AG08396 (cell line): ENCODE measurements around the gene PHF21A.
"Not testable (repeated sequence)": the region's sequence is repeated elsewhere in the genome, so short reads cannot be mapped to it uniquely, and the experiment has no call there.

Experiments used
- DNase-seq: peaks from one replicate; pipeline ENCODE4 v3.0.0; 2012; ENCODE audit warnings: low spot score, mixed read lengths

PHF21A gene

DNA sequence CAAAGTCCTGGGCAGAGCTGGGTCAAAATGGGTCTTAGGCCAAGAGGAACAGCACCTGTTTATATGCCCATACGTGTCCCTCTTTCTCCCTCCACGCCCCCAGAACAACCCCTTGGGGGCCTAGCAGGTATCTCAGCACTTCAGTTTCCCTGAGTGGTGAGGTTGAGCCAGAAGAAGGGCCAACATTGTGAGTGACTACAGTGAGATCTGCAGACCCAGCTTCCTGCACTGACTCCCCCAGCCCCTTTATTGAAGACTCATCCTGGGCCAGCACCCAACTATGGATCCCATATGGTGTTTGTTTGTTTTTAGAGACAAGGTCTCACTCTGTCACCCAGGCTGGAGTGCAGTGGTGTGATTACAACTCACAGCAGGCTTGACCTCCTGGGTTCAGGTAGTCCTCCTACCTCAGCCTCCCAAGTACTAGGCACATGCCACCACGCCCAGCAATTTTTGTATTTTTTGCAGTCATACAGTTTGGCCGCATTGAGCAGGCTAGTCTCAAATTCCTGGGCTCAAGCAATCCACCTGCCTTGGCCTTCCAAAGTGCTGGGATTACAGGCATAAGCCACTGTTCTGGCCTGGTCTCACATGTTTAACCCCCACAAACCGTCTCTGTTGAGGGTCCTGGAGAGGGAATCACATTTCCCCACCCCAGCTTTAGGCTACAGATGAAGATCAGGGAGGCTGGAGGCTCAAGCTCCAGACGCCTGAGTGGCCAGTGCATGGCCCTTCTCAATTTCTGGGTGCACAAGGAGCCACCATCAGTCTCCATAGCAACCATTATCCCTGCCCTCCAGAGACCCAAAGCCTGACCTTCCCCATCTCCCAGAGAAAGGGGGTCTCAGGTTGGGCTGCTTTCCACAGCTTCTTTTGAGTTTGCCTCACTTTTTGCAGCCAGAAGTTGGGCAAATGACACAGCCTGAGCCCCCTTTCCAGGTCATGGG lies 200.4 kb downstream of the PHF21A start:
- DNase-seq: peak; percentile 5

DNA sequence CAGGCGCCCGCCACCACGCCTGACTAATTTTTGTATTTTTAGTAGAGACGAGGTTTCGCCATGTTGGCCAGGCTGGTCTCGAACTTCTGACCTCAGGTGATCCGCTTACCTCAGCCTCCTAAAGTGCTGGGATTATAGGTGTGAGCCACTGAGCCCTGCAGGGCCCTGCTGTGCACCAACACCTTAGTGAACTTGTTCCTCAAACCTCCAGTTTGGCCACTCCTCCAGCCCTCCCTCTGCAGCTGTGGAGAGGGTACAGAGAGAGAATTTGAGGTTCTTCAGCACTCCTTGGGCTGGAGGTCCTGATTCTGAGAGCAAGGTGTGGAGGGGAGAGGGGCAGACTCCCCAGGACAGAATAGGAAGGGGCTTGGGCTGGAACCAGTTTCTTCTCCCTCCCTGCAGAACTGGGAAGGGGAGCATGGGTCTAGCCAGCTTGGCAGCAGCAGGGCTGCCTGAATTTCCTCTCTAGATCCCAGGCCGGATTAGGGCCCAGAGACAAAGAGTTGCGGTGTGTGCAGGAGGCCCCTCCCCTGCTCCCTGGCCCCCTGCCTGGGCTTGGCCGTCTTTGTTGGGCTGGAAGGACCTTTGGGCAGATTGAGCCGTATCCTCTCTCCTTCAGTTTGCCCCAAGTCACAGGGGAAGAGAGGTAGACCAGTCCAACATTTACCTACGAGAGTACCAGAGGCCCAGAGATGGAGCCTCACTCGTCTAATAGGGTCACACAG lies 201.3 kb downstream of the PHF21A start:
- DNase-seq: no peak

- no peak for DNase-seq
These were observed 202.1 kb downstream of the PHF21A start for GRCh38 chr11:45918962-45919675.

- peak; percentile 92 for DNase-seq
These were observed 202.8 kb downstream of the PHF21A start for GRCh38 chr11:45918331-45918941.

- peak; percentile 99 for DNase-seq
These were observed 203.5 kb downstream of the PHF21A start, which contains the start of gene PEX16 for GRCh38 chr11:45917623-45918330. PEX16 (minus strand) TSS chr11:45917877; CDS start chr11:45917811, 66 bp downstream.

- no peak for DNase-seq
These were observed 204.0 kb downstream of the PHF21A start for GRCh38 chr11:45917286-45917622.

GRCh38 chr11:45915446-45915845 lies 205.8 kb downstream of the PHF21A start:
- no peak for DNase-seq

DNA sequence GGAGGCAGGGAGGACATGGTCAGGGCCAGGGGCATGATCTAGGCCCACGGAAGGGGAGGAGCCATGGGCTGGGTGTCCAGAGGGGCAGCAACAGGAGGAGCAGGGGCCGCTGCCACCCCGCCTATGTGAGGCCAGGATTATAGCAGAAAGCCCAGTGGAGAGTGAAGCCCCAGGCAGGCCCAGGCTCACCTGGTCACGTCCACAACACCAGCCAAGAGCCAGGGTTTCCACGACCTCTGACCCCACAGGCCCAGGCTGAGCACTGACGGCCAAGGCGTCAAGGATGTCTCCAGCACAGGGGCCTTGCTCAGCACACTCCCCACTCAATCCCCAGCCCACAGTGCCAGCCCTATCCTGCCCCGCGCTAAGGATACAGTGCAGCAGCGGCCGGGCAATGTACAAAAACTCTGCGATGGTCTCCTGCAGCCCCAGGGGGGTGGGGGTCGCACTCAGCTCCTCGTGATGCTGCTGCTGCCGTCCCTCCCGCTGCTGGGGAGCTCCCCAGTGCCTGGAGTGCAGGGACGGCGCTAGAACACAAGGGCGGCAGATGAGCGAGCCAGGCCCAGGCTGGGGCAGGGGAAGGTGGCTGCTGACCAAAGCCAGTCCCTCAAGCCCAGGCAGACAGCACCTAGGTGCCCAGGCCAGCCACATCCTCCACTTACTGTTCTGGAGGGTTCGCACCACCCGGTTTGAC lies 207.2 kb downstream of the PHF21A start:
- no peak for DNase-seq

DNA sequence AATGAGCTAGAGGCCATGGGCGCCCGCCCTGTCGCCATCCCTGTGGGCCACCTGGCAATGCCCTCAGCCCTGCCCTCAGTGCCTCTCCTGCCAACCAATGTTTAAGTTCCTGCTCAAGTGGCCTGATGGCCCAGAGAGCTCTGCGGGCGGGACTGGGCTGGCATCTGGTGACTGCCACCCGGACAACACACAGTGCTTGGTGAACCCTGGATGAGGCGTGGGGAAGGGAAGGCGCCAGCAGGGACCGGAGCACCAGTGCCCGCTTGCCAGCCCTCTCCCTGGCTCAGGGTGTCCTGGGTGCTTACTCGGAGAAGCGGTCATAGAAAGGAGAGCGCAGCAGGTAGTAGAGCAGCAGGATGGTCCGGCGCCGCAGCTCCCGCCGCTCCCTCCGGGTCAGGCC lies 207.7 kb downstream of the PHF21A start:
- no peak for DNase-seq

- no peak for DNase-seq
These were observed 210.6 kb downstream of the PHF21A start for GRCh38 chr11:45910623-45911022.

- DNase-seq: no peak
These were observed 211.4 kb downstream of the PHF21A start for GRCh38 chr11:45909594-45910475.

- no peak for DNase-seq
These were observed 213.3 kb downstream of the PHF21A start for GRCh38 chr11:45907911-45908370.

GRCh38 chr11:45906965-45907611 lies 214.2 kb downstream of the PHF21A start, which contains the start of gene FREY1:
FREY1 (minus strand) TSS chr11:45907271; CDS start chr11:45907245, 26 bp downstream.
- DNase-seq: no peak

DNA sequence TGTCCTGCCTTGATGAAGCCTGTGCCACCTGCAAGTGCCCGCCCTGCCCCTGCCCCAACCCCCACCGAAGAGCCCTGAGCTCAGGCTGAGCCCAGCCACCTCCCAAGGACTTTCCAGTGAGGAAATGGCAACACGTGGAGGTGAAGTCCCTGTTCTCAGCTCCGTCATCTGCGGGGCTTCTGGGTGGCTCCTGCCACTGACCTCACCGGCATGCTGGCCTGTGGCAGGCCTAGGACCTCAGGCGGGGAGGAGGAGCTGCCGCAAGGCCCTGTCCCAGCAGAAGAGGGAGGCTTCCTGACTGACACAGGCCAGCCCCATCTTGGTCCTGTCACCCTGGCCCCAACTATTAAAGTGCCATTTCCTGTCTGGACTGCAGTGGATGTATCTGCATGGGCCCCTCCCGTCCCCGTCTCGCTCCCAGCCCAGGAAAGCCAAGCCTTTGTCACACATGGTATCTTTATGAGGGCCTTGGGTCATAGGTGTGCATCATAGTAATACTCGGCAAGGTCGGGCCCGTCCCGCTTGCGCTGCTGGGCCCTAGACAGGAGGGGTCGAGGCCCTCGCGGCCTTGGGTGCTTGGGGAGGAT lies 215.1 kb downstream of the PHF21A start:
- DNase-seq: no peak

- not testable (repeated sequence) for DNase-seq
These were observed 215.7 kb downstream of the PHF21A start for GRCh38 chr11:45905576-45905975.

- no peak for DNase-seq
These were observed 216.2 kb downstream of the PHF21A start for GRCh38 chr11:45905095-45905494.

- DNase-seq: no peak
These were observed 216.8 kb downstream of the PHF21A start for GRCh38 chr11:45904309-45904915.
